Measurements from ENCODE around the gene TMEM30A.

TMEM30A gene

DNA sequence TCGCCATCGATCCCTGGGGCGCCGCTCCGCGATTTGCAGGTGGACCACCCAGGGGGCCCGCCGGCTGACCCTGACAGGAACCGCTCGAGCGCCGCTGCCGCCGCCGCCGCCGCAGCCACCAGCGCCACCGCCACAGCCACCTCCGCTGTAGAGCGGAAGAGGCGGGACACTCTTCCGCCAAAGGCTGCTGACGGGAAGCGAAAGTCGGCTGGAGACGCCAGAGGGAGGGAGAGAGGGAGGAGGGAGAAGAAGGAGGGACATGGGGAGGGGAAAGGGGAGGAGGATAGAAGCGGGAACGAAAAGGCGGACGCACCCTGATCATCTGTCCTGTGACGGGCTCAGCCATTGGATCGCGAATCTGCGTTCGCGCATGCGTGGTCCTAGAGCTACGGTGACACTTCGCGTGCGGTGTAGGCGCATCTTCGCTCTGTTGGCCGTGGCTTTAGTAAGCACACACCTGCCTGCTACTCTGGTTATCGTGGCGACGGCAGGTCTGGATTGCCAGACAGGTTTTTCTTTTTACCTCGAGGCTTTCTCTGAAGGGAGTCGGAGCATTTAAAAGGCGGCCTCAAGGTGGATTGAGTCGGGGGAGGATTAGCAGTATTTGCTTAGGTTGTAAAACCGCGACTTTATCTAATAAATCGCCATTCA is at the start of gene TMEM30A:
Gene TMEM30A, minus strand, starts transcription at position 161 of the 651 bp plus-strand sequence. Its CDS starts 154 bp downstream, at position 7.
- peak; percentile 99 for DNase-seq

DNA sequence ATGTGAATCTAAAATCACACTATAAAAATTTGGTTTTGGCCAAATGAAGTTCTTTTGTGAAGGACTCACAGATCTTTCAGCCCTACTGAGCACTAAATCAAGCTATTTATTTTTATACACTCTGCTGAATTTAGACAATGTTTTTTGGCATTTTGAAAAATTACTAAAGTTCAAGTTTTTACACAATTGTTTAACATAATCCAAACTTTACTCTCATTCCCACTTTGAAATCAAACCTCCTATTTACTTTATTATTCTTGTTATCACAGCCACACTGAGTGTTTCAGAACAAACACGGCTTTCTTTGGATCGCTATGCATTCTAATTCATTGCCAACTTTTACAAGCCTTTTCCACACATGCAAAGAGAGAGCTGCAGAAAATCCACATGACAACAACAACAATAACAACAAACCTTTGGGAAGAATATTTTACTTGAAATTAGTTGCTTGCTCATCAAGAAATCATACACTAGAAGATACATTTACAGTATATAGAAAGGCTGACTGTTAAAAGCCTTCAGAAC is 49.1 kb upstream of the TMEM30A start:
- DNase-seq = no peak

DNA sequence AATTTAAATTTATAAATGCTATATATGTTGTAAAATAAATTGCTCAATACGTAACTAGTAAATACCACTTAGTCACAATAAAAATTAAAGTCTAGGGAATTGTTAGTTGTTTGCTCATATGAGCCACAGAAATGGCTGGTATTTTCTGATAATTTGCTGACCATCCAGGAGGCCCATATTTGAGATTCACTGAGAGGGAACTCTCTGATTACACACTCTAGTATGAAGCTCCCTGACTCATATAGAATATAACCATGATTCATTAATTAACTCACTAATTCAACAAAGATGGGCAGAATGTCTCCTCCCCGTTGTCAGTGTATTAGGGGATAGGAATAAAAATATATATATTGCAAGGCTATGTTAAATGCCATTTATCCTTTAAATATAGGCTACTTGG is 46.6 kb upstream of the TMEM30A start:
- DNase-seq = no peak

DNA sequence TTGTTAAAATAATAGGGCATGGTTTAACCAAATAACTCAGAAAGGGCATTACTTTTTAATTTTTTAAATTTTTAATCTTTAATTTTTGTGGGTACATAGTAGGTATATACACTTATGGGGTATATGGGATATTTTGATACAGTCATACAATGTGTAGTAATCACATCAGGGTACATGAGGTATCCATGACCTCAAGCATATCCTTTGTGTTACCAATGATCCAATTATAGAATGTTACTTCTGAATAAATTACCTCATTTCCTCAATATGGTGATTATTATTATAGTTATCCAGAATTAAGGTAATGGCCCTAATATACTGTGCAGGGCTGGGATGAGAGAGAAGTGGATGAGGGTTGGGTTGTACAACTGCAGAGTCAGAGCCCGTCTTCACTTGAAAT is 45.1 kb upstream of the TMEM30A start:
- DNase-seq = no peak

DNA sequence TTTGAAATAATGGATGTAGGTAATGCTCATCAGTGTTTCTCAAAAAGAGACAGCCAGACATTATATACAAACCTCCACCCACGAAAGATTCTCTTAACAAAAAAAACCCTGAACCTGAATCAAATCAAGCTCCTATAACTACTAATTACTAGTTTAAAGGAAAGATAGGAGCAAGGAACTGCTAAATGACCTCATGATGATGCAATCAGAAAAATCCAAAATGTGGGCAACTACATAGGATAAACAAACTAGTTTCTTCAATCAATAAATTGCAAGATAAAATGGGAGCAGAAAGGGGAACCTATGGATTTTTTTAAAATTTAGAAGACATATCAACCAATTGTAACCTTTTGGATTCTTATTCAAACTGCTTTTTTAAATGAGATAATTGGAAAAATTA is 43.2 kb upstream of the TMEM30A start:
- no peak for DNase-seq

DNA sequence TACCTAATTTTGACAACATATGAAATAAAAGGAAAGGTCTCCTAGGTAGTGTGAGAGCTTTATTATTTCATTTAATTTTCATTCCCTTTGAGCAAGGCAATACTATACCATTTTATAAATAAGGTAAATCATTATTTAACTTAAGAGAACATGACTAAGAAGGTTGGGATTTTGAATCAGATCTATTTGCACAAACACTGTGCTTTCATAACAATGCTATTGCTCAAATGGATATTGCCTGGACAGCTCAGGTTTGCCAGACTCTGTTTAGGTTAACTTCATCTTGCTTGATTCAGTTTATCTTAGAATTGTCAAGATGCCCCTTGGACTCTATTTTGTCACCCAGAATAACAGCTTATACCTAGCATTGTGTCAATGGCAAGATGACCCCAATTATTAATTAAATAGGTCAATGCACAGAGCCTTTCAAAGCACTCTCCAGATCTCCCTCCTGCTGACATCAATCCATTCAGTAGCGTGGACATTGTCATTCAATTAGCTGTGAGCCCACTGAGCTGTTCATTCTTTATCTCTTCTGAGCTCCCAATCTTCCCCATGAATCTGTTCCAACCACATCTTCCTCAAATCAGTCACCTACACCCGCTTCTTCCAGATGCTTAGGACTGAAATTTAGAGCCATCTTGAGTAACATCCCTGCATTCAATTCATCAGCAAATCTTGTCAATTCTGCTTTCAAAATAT is 42.1 kb upstream of the TMEM30A start:
- DNase-seq = no peak

DNA sequence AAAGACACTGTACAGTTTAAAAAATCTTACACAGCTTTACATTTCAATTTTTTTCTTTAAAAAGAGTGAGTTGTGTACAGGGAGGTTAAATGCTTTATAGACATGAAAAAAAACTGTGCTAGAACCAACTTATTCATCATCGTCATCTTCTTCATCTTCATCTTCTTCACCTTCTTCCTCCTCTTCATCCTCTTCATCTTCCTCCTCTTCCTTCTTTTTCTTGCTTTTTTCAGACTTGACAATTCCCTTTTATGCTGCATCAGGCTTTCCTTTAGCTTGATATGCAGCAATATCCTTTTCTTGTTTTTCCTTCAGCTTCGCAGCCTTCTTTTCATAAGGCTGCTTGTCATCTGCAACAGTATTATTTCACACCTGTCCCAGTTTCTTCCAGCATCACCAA is 34.3 kb upstream of the TMEM30A start:
- DNase-seq = no peak

DNA sequence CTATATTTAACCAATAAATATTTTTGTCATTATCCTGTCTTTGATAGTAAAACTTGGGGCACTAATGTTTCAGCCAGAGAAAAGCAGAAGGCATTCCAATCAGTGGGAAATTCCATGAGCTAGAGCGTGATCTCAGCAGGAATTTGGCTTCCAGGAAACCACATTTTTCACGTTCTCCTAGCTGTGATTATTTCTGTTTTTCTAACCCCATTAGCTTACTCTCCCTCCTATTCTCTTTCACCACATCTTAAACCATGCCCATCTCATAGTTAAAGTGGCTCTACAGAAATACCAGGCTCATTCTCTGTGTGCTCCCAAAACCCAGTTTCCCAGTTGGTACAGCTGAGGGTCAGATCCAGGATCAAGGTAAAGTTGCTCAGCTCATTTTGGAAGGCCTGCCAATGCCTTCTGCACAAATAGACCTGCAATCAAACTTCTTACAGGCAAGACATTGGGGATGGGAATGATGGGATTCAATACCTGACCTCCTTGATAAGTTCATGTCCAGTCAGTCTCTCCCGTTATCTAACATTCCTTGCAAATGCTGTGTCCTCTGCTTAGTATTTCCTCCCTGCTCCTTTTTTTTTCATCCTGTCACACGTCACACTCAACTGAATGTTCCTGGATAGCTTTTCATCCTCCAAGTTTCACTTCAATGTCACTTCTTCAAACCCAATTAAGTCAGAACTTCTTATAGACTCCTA is 33.1 kb upstream of the TMEM30A start:
- DNase-seq = no peak

DNA sequence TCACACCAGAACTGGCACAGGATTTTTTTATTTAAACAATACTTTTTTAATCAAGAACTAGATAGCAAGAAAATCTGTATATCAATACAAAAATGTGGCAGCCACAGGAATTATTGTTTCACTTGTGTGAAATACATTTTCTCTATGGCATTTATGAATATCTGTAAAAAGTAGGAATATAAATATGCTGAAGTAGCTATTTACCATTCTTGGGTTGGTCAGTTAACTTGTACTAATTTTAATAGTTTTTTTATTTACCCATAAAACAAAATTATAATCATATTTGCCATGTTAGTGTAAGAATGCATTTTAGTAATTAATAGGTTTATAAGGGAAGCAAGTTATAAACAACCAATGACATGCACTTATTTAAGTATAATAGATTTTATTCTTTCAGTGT is 31.4 kb upstream of the TMEM30A start:
- DNase-seq = no peak

DNA sequence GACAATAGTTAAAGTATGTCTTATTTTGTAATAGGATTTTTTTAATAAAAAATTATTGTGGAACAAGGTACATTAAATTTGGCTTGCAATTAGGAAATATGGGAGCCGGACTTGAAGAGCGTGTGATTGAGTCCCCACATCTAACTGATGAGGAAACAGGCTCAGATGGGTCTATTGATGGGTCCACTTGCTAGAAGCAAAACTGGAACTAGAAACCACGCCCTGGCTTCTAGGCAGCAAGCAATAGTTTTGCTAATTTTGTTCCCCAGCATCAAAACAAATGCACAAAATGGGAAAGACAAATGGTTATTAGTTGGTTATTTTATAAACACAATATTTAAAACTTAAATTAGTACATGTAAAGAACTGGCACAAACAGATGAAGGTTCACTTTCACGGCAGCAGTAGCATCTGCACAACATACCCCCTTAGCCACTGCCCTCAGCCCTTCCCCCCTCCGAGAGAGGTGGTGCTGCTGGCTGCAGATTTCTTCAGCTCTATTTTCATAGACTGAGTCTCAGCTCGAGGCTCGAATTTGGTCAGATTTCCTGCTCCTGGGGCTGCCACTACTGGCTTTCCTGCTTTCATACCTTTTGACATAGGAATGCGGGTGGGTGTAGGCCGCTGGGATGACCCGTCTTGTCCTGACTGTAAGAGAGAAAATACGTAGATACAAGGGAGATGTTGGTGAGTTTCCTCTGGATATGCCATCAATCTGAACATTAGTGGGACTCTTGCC is 23.8 kb upstream of the TMEM30A start:
- DNase-seq = no peak

DNA sequence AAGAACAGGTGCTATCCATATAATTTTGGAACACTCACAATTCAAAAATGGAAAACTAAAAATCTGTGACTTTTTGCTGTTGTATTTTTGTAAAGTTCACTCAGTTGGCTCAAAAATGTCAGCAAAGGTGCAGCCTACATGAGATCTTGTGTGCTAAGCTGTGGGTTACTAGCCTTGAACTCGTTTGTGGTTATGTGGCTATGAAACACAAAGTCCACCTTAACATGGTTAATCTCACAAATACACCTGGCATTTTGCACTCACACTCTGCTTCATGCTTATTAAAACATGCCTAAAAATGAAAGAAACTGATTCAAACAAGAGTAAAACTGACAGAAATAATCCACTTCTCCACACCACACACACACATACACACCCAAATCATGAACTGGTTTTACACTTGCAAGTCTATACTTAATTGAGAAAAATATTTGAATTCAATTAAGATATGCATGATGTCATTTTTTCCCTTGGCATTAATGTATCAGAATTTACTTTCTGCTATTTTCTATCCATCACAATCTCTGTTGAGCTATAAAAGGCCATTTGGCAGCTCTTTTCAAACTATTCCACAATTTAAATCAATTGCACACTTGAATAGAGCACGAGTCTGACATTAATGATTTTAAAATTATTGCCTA is 22.9 kb upstream of the TMEM30A start:
- DNase-seq = no peak

DNA sequence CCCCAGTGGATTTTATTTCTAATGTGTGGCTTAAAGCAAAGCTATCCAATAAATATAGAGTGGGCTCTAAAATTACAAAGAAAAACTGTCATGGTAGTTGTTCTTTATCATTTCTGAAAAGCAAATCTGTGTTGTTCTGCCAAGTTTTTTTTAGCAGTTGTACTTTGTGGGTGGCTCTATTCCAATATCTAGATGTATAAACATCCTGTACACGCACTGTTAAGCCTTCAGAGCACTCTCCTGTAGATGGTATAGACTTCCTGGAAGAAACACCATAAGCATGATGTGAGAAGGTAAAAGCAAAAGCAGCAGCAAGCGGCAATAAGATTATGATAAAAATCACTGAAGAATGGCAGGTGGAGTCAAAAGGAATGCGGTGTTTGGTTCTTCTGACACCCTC is 21.5 kb upstream of the TMEM30A start:
- no peak for DNase-seq

DNA sequence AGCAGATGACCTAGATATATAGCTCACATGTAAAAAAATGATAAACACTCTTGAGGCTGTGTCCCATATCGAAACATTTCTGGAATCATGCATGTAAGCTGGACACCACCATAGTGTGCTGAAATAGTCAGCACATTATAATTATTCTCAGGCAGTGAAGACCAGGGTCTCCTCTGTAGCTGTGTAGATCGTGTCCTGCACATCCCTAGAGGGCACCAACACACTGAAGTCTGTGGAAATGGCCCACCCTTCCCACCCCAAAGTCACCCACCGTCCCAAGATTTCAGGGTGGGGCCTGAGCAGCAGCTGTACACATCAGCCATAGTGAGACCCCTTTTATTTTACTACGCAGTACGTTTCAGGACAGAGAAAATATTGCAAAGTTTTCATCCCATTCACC is 21.0 kb upstream of the TMEM30A start:
- no peak for DNase-seq

DNA sequence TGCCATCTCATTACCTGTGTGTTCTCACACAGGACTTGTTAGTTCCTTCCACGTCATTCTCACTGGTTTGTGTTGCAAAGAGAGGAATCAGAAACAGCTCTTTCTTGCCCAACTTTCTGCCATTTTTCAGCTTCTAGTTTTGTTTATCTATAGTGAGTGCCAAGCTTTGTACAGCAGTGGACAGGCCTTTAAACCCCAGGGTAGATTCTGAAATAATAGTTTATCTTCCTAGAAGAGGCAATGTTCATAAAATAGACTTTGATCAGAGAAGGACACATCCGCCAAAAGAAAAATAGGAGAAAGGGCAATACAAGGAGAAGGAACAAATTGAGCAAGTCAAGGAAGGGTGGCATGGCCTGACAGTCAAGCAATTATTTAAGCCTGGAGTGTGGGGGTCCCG is 17.7 kb upstream of the TMEM30A start:
- DNase-seq = no peak

DNA sequence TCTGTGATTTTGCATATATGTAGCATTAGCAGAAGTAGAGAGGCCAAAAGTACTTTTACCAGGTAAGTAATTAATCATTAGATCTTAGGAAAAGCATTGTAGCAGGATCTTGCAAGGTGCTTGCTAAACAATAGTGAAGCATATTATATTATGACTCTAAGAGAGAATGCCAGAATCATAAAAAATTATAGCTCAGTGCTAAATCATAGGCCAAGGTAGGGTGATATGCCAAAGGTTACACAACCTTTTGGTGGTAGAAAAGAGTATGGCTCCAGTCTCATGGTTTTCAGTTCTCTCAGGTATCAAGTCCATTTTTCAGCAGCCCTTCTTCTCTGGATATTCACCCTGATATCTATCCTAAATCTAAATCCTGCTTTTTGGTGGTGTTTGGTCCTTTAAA is 16.9 kb upstream of the TMEM30A start:
- DNase-seq = no peak

DNA sequence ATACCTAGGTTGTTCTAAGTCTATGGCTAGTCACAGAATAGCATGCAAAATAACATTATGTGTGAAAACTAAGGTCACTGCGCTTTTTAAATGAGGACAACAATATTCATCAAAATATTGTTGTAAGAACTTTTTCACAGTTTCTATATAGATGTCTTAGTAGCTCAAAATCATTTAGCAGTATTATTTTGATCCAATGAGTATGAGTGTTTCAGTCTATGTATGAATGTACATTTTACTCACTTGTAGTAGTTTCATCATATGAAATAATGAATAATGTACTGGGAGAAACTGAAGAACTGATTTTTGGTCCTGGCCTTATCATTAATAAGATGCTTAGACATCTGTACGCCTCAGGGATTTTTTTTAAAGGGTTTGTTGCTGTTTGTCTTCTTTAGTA is 16.5 kb upstream of the TMEM30A start:
- no peak for DNase-seq

DNA sequence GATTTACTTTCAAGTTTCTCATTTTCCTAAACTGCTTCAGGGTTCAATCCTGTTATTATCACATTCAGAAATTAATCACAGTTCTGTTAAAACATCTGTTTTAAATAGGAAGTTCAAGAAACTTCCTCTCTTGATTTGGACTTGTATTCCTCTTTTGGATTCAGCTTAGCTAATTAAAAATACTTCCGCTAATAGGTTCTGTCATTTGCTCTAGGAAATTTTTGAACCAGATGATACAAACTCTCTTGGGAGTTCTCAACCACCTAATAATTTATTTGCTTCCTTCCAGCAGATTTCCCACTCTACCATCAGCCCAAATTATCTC is 15.9 kb upstream of the TMEM30A start:
- DNase-seq = no peak

DNA sequence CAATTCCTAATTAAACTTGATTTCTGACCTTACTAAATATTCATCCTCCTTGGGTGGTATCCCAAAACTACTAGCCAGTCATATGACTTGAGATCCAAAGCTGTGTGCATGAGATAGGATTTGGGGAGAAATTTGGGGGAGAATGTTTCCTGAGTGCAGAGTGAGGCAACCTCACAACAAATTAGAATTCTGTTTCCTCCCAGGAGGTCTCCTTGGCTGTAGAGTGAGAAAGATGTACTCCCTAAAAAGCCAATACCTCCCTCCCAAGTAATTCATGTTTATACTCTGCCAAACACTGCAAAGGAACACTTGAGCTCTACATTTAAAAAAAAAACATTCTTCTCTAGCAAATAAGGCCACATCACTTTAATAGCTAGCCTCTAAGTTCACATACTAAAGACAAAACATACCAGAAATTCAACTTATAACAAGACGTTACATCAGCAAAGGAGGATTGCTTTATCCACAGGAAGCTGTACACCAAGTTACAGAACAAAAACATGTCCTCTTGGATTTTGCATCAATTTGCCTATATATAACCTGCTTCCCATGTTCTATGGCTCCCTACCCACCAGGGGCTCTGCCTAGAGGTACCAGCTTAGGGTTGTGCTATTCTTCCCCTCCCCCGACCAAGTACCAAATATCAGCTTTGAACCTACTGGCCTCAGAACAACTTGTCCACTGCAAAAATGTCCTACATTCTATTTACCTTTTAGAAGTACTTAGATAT is 15.4 kb upstream of the TMEM30A start:
- no peak for DNase-seq

DNA sequence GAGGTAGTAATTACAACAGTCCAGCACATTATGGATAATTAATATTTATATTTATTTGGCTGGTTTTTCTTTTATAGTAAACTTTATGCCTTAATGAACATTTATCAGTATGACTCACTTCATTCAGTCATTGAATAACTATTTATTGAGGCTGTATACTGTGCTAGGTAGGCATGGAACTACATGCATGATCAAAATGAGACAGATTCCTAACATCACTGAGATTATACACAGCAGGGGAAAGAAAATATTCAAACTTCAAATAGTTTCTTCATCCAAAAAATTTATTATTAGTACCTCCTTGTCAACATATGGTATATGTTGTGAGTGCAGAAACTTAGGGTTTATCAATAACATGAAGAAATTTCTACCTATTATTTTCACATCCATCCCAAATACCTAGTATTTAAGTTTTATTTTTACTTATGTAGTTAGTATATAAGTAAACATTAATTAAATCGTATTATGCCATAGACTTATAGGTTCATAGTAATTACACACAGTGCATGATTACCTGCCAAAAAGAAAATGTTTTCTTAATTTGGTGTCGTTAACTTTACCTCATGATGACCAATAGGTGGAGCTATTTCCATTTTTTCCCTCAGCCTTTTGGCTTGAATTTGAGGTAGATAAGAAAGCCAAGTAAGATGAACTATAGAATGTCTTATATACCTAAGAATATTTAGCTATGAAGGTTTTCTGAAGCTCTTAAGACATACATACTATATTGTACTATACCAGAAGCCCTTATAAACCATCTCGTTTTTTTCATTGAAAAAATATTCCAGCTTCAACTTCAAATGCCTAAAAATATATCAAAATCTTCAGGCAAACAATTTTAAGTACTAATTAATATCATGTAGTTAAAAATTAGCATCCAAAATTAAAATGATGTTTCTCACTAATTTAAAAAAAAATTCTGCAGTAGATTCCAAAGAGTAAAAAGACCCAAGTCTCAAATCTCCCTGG is 12.5 kb upstream of the TMEM30A start:
- DNase-seq = peak; percentile 68

DNA sequence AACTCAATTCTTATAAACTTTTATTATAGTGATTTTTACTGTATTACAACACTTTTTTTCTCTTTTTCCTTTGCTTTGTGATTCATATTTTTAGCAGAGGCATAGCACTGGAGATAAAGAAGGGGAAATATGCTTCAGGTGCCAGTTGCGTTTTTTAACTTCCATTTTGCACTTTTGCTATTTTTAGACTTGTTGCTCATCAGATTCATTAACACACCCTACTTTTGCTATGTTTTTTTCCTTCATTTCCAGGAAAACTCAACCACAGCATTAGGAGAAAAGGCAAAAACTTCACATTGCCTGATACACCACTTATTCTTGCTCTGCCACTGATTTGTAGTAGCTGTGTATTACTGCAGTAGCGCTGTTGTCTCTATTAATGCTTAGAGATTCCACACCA is 8.0 kb upstream of the TMEM30A start:
- DNase-seq = no peak

DNA sequence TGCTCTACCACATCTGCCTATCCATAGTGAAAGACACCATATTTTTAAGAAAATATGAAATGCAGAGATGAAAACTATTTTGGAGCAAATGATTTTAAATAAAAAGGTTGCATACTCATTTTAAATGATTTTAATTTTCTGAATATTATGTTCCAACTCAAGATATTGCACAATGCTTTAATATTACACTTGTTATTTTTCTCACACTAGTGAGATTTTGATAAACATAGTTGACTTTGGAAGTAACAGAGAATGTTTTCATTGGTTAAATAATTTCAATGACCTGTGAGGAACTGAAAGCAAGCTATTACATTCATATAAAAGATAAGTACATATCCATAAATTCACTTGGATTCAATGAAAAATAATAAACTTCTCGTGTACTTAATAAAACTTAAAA is 7.2 kb upstream of the TMEM30A start:
- DNase-seq = no peak
